ENCODE data around the gene LMF2.

- TF ChIP-seq CTCF (conservative IDR thresholded peaks at IDR 0.05; ENCODE audit: low read depth, low read length) (no peak), MXI1 (IDR thresholded peaks at IDR 0.05; ENCODE audit: borderline replicate concordance, low read depth, low read length) (no peak), RAD21 (IDR thresholded peaks at IDR 0.05; ENCODE audit: low read length) (no peak)
Measured at GRCh38 chr22:50520826-50521453, 13.4 kb upstream of the LMF2 start.

Measured in IMR-90 (cell line).